Endothelial cell (in vitro differentiated cells): ENCODE results near the gene AASS. TPM values are rescaled to one million over a fixed set of nuclear protein-coding genes. Genes with fewer than 3 reads are reported as not detected.
A peak's percentile ranks its signal among the peaks of the same experiment; 100 is the strongest.

ENCODE experiments used
- DNase-seq: peaks from one replicate; pipeline ENCODE4 v3.0.0; 2021; ENCODE audit warnings: low spot score
- H3K27ac Mint-ChIP-seq: one replicate; pipeline ENCODE4 v1.8.0; 2021; ENCODE audit warnings: mixed read lengths, inconsistent platforms; ENCODE audit not compliant: unreplicated experiment
- H3K27me3 Mint-ChIP-seq: one replicate; pipeline ENCODE4 v1.8.0; 2021; ENCODE audit warnings: mild to moderate bottlenecking, moderate library complexity, mixed read lengths, inconsistent platforms; ENCODE audit not compliant: unreplicated experiment
- H3K36me3 Mint-ChIP-seq: one replicate; pipeline ENCODE4 v1.8.0; 2021; ENCODE audit warnings: mild to moderate bottlenecking, low read depth, mixed read lengths, inconsistent platforms; ENCODE audit not compliant: unreplicated experiment
- H3K4me1 Mint-ChIP-seq: one replicate; pipeline ENCODE4 v1.8.0; 2021; ENCODE audit warnings: mild to moderate bottlenecking, mixed read lengths, inconsistent platforms; ENCODE audit not compliant: unreplicated experiment
- H3K4me3 Mint-ChIP-seq: one replicate; pipeline ENCODE4 v1.8.0; 2021; ENCODE audit warnings: mild to moderate bottlenecking, mixed read lengths, inconsistent platforms; ENCODE audit not compliant: unreplicated experiment
- H3K9me3 Mint-ChIP-seq: one replicate; pipeline ENCODE4 v1.8.0; 2021; ENCODE audit warnings: mixed read lengths, inconsistent platforms; ENCODE audit not compliant: unreplicated experiment
- total RNA-seq: library from RNA; stranded (reverse); fragmentation: NEBNext Ultra II Directional; extraction: Animal tissue kit (Norgen Biotek cat#: 25700); gene quantifications from one replicate; pipeline ENCODE4 v1.2.1, GENCODE V29; 2021; ENCODE audit not compliant: unreplicated experiment
- TF ChIP-seq, protein P1 (sequence below): fragments of 200-600 bp; sonication (generic); IDR thresholded peaks from one replicate; pipeline ENCODE4 v1.5.0; 2021; ENCODE audit warnings: antibody characterized with exemption; ENCODE audit not compliant: unreplicated experiment

Gene AASS
- total RNA-seq, 1 donor from 2014 or later, result 41.9 TPM

GRCh38 chr7:122148081-122148480 is 4.0 kb upstream of the AASS start:
- DNase-seq, result no peak
- H3K4me1 Mint-ChIP-seq, result peaks cover 17% of the 10 kb centered on the region
- no peak overlapping the region for H3K27ac Mint-ChIP-seq
- no peaks in the 10 kb centered on the region for H3K9me3 Mint-ChIP-seq
- peaks cover 6% of the 10 kb centered on the region for H3K27me3 Mint-ChIP-seq
- H3K4me3 Mint-ChIP-seq, result no peak overlapping the region
- no peaks in the 10 kb centered on the region for H3K36me3 Mint-ChIP-seq
- TF ChIP-seq, protein P1, sequence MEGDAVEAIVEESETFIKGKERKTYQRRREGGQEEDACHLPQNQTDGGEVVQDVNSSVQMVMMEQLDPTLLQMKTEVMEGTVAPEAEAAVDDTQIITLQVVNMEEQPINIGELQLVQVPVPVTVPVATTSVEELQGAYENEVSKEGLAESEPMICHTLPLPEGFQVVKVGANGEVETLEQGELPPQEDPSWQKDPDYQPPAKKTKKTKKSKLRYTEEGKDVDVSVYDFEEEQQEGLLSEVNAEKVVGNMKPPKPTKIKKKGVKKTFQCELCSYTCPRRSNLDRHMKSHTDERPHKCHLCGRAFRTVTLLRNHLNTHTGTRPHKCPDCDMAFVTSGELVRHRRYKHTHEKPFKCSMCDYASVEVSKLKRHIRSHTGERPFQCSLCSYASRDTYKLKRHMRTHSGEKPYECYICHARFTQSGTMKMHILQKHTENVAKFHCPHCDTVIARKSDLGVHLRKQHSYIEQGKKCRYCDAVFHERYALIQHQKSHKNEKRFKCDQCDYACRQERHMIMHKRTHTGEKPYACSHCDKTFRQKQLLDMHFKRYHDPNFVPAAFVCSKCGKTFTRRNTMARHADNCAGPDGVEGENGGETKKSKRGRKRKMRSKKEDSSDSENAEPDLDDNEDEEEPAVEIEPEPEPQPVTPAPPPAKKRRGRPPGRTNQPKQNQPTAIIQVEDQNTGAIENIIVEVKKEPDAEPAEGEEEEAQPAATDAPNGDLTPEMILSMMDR, result no peak

- Mint-ChIP-seq H3K36me3 (no peaks in the 10 kb centered on the region), H3K4me3 (peak overlapping the region; percentile 21), H3K4me1 (peaks cover 30% of the 10 kb centered on the region), H3K27me3 (peaks cover 6% of the 10 kb centered on the region), H3K27ac (no peak overlapping the region), H3K9me3 (no peaks in the 10 kb centered on the region)
- TF ChIP-seq, protein P1, result no peak
- no peak for DNase-seq
Measured at GRCh38 chr7:122145937-122146645, 2.0 kb upstream of the AASS start.

DNA sequence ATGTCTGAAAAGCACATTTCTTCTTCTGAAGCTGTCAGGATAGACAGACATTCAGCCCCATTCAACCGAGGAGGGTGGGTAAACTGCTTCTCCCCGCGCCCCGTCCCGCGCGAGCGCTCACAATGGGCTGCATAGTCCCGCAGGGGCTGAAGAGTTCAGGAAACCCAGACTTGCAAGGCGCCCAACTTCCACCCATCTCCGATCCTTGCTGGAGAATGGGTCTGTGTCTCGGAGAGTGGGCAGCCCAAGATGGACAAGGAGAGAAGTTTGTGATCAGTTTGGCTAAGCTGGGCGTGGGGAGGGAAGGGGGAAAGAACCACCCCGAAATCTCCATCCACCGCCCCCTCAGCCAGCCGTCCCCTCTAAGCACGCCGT is 686 bp downstream of the AASS start:
- peak overlapping the region; percentile 97 for H3K4me3 Mint-ChIP-seq
- no peaks in the 10 kb centered on the region for H3K36me3 Mint-ChIP-seq
- TF ChIP-seq, protein P1, result no peak
- DNase-seq, result peak; percentile 44
- H3K9me3 Mint-ChIP-seq, result no peaks in the 10 kb centered on the region
- H3K4me1 Mint-ChIP-seq, result peaks cover 33% of the 10 kb centered on the region
- H3K27ac Mint-ChIP-seq, result peak overlapping the region; percentile 93
- peaks cover 4% of the 10 kb centered on the region for H3K27me3 Mint-ChIP-seq

DNA sequence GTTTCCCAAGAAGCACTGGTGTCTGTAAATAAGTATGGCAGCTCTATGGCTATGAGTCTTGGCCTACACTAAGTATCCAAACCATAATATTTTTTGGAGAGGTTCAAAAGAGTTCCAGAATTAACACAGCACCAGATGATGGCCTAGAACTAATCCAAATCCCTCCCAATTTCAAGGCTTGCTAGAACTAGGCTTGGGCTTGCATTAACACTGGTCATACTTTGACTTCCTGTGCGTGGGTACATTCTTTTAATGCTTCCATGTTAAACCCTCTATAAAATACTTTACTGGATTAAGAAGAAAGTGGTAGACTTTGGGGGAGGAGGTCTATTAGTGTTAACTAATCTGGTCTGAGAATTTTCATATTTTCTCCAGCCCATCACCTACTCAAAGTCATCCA is 3.1 kb downstream of the AASS start:
- Mint-ChIP-seq H3K9me3 (no peaks in the 10 kb centered on the region), H3K27ac (no peak overlapping the region), H3K27me3 (peaks cover 4% of the 10 kb centered on the region), H3K36me3 (no peaks in the 10 kb centered on the region), H3K4me1 (peaks cover 41% of the 10 kb centered on the region), H3K4me3 (no peak overlapping the region)
- DNase-seq, result no peak
- TF ChIP-seq, protein P1, result no peak

- peak overlapping the region; percentile 2 for H3K4me3 Mint-ChIP-seq
- peak overlapping the region; percentile 33 for H3K27ac Mint-ChIP-seq
Measured at GRCh38 chr7:122137251-122138077, 6.6 kb downstream of the AASS start.

More at GRCh38 chr7:122137251-122138077, 6.6 kb downstream of the AASS start:
- H3K4me1 Mint-ChIP-seq, result peaks cover 28% of the 10 kb centered on the region
- no peaks in the 10 kb centered on the region for H3K9me3 Mint-ChIP-seq
- no peak for DNase-seq
- TF ChIP-seq, protein P1, result no peak
- H3K27me3 Mint-ChIP-seq, result no peaks in the 10 kb centered on the region
- peaks cover 4% of the 10 kb centered on the region for H3K36me3 Mint-ChIP-seq
